Tibial artery (tissue), 4 donors: ENCODE data around the gene SNX32.

ENCODE experiments used
- DNase-seq, 2 donors: peaks; one replicate each; pipeline ENCODE4 v3.0.0-alpha.2; 2019
- H3K27ac ChIP-seq, 2 donors: fragments of 200-600 bp; sonication (generic) in 1 of 2; 1 replicate in 1 of 2; 2 replicates in 1 of 2; pipeline ENCODE4 v1.5.1; 2018 to 2019; ENCODE audit warnings: mild to moderate bottlenecking in 1 of 2
- H3K27me3 ChIP-seq, 2 donors: fragments of 200-600 bp; sonication (generic) in 1 of 2; one replicate each; pipeline versions ENCODE4 v1.5.1 to v1.6.0; 2016 to 2019
- H3K36me3 ChIP-seq, 3 donors: fragments of 200-600 bp; sonication (generic) in 2 of 3; one replicate each; pipeline ENCODE4 v1.5.1; 2016 to 2019; ENCODE audit warnings: mild to moderate bottlenecking in 2 of 3
- H3K4me1 ChIP-seq, 4 donors: fragments of 200-600 bp; sonication (generic) in 2 of 4; 1 replicate in 3 of 4; 2 replicates in 1 of 4; pipeline ENCODE4 v1.5.1; 2016 to 2019
- H3K4me3 ChIP-seq, 2 donors: fragments of 200-600 bp; sonication (generic) in 1 of 2; 1 replicate in 1 of 2; 2 replicates in 1 of 2; pipeline ENCODE4 v1.5.1; 2018 to 2019; ENCODE audit warnings: mild to moderate bottlenecking in 2 of 2
- H3K9me3 ChIP-seq, 3 donors: fragments of 200-600 bp; sonication (generic) in 1 of 3; one replicate each; pipeline ENCODE4 v1.5.1; 2016 to 2019
- intact Hi-C: fragments of 100-400 bp; cut with DNase I; formaldehyde crosslinking; loops from one replicate; pipeline ENCODE4 v1.15.0; 2023; ENCODE audit warnings: low total_unique reads
- TF ChIP-seq, protein P1 (sequence below), 2 experiments: fragments of 200-600 bp in 1 of 2; fragments of 450-650 bp in 1 of 2; IDR thresholded peaks; one replicate each; pipeline ENCODE4 v1.5.1; 2017 to 2019; ENCODE audit warnings: antibody characterized with exemption in 2 of 2, mild to moderate bottlenecking in 1 of 2, moderate library complexity in 1 of 2

The SNX32 gene

DNA sequence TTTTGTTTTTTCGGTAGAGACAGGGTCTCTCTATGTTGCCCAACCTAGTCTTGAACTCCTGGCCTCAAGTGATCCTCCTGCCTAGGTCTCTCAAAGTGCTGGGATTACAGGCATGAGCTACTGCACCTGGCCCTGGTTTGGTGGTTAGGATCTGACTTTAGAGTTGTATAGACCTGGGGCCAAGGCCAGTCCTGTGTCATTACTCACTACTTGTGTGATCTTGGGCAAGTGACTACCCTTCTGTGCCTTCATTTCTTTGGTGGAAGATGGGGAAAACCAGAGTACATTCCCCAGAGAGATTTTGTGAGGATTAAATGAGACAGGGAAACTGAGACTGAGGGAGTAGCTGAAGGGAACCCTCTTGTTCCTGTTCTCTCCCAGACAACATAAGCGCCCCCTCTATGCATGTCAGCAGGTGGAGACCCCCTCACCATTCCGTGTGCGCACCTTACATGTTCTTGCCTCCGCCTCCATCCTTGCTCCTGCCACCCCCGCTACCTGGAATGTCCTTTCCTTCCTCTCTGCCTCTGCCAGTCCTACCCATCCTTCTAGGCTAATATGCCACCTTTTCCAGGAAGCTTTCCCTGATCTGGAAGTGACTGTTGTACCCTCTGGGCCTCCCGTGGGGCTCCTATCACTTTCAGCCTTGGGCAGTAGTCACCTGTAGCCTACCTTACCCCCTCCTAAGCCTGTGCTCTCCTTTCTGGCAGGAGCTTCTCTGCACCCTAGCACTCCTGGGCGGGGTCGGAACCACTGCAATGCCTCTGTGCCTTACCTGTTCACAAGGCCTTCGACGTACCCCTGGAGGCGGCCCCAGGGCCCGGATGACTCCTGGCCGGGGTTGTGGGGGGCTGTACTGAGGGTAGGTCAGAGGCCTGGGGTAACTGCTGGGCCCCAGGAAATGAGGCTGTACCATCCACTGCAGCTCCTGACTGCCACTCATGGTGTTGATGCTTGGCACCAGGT lies 62.6 kb downstream of the SNX32 start:
- H3K27ac ChIP-seq, result no peak overlapping the region
- no peaks in the 10 kb centered on the region for H3K27me3 ChIP-seq
- H3K4me1 ChIP-seq, result peaks cover 6 to 46% (median 41%) of the 10 kb centered on the region in 4 donors
- no peaks in the 10 kb centered on the region for H3K36me3 ChIP-seq
- no peak for DNase-seq
- H3K9me3 ChIP-seq, result no peaks in the 10 kb centered on the region
- H3K4me3 ChIP-seq, result no peak overlapping the region
- TF ChIP-seq, protein P1, sequence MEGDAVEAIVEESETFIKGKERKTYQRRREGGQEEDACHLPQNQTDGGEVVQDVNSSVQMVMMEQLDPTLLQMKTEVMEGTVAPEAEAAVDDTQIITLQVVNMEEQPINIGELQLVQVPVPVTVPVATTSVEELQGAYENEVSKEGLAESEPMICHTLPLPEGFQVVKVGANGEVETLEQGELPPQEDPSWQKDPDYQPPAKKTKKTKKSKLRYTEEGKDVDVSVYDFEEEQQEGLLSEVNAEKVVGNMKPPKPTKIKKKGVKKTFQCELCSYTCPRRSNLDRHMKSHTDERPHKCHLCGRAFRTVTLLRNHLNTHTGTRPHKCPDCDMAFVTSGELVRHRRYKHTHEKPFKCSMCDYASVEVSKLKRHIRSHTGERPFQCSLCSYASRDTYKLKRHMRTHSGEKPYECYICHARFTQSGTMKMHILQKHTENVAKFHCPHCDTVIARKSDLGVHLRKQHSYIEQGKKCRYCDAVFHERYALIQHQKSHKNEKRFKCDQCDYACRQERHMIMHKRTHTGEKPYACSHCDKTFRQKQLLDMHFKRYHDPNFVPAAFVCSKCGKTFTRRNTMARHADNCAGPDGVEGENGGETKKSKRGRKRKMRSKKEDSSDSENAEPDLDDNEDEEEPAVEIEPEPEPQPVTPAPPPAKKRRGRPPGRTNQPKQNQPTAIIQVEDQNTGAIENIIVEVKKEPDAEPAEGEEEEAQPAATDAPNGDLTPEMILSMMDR (IDR thresholded peaks at IDR 0.05), result no peak
- intact Hi-C loops, result no loop called here

DNA sequence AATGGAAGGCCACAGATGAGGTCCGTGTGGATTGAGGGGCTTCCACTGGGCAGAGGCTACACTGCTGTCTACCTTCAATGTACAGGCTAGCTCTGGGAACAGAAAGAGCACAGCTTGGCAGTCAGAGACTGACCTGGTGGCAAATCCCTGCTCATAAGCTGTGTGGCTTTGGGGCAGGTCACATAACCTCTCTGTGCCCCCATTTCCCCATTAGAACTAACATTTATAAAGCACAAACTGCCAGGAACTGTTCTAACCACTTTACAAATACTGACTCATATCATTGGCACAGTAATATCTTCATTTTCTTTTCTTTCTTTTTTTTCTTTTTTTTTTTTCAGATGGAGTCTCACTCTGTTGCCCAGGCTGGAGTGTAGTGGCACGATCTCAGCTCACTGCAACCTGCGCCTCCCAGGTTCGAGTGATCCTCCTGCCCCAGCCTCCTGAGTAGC lies 63.3 kb downstream of the SNX32 start:
- TF ChIP-seq, protein P1 (IDR thresholded peaks at IDR 0.05), result no peak
- H3K9me3 ChIP-seq, result no peaks in the 10 kb centered on the region
- no peak overlapping the region for H3K27ac ChIP-seq
- H3K4me3 ChIP-seq, result no peak overlapping the region
- DNase-seq, result no peak
- H3K36me3 ChIP-seq, result no peaks in the 10 kb centered on the region
- H3K27me3 ChIP-seq, result no peaks in the 10 kb centered on the region
- intact Hi-C loops, result no loop called here
- peaks cover 3 to 38% (median 34%) of the 10 kb centered on the region in 4 donors for H3K4me1 ChIP-seq

DNA sequence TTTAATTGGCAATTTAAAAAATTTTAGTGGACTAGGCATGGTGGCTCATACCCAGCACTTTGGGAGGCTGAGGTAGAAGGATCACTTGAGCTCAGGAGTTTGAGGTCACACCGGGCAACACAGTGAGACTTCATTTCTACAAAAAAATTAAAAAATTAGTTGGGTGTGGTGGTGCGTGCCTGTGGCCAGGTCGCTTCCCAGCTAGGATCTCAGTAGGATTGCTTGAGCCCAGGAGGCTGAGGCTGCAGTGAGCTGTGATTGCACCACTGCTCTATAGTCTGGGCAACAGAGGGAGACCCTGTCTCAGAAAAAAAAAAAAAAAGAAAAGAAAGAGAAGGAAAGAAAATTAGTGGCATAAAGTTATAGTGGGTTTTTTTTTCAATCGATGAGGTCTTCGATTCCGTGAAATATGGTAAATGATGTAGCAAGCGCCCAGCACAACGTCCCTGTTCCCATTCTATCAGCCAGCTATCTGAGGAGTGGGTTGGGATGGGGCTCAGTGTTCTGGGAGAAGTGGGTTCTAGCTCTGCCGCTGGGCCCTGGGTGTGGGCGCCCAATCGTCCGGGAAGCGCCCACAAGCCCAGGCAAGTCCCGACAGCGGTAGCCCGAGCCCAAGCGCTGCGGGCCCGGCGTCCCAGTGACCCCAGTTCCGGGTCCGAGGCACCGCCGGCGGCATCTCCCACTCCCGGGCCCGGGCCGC lies 65.0 kb downstream of the SNX32 start:
- intact Hi-C loops, result no loop called here
- TF ChIP-seq, protein P1 (IDR thresholded peaks at IDR 0.05), result no peak
- peak overlapping the region; percentile 63 for H3K4me3 ChIP-seq
- no peaks in the 10 kb centered on the region for H3K27me3 ChIP-seq
- no peaks in the 10 kb centered on the region for H3K36me3 ChIP-seq
- H3K27ac ChIP-seq, result peak overlapping the region; percentile 63 to 76
- peaks cover 0 to 21% (median 16%) of the 10 kb centered on the region in 4 donors for H3K4me1 ChIP-seq
- DNase-seq, result no peak
- no peaks in the 10 kb centered on the region for H3K9me3 ChIP-seq

DNA sequence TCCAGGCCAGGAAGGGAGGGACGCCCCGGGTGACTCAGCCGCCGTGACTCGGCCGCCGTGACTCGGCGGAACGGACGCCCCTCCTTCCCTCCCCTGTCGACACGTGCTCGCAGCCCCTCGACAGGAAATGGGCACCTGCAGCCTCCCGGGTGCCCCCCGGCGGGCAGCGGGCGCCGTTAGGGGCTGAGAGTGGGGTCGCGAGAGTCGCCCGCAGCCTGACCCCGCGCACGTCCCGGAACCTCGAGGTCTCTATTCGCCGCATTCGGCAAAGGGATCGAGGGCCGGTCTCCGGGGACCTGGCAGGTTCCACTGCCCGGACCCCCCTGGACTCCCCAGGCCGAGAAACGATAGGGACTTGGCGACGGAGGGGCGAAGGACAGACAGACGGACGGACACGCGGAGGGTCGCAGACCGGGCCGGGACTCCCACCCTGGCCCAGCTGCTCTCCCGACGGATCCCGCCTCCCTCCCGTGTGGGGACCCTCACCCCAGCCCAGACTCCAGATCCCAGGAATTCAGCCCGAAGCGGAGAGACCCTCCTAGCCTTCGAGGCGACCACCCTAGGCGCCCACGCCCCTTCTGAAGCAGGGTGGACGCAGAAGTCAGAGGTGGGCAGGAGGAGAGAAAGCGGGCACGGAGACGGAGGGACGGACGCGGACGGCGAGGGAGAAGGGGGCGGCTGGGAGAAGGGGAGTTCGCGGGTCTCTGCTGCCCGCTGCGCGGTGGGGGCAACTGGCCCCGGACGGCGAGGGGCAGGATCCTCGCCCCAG lies 65.8 kb downstream of the SNX32 start:
- no peaks in the 10 kb centered on the region for H3K36me3 ChIP-seq
- TF ChIP-seq, protein P1 (IDR thresholded peaks at IDR 0.05), result no peak
- H3K4me1 ChIP-seq, result peaks cover 0 to 19% (median 15%) of the 10 kb centered on the region in 4 donors
- peak; percentile 63 to 87 for DNase-seq
- H3K27ac ChIP-seq, result peak overlapping the region; percentile 63 to 76
- H3K27me3 ChIP-seq, result no peaks in the 10 kb centered on the region
- intact Hi-C loops, result no loop called here
- H3K4me3 ChIP-seq, result peak overlapping the region; percentile 63
- no peaks in the 10 kb centered on the region for H3K9me3 ChIP-seq
